Gastroesophageal sphincter (tissue), 4 donors: Measurements from ENCODE around the gene RENBP. TPM values are rescaled to one million over a fixed set of nuclear protein-coding genes. Genes with fewer than 3 reads are reported as not detected.

Source experiments
- ATAC-seq: fragments of 150-250 bp; one replicate; pipeline ENCODE4 v1.9.1; 2016; ENCODE audit warnings: mild to moderate bottlenecking, moderate library complexity
- H3K27ac ChIP-seq, 4 donors: fragments of 200-600 bp; sonication (generic) in 3 of 4; 1 replicate in 3 of 4; 2 replicates in 1 of 4; pipeline ENCODE4 v1.5.1; 2016 to 2019
- H3K27me3 ChIP-seq: fragments of 200-600 bp; sonication (generic); one replicate; pipeline ENCODE4 v1.5.1; 2019
- H3K36me3 ChIP-seq, 2 donors: fragments of 200-600 bp; sonication (generic); one replicate each; pipeline ENCODE4 v1.5.1; 2019; ENCODE audit warnings: control low read depth in 1 of 2
- H3K4me1 ChIP-seq, 3 donors: fragments of 200-600 bp; sonication (generic); 1 replicate in 2 of 3; 2 replicates in 1 of 3; pipeline ENCODE4 v1.5.1; 2016 to 2019; ENCODE audit warnings: control low read depth in 2 of 3
- H3K4me3 ChIP-seq, 2 donors: fragments of 200-600 bp; sonication (generic); one replicate each; pipeline ENCODE4 v1.5.1; 2019; ENCODE audit warnings: mild to moderate bottlenecking in 1 of 2, moderate library complexity in 1 of 2
- H3K9me3 ChIP-seq, 3 donors: fragments of 200-600 bp; sonication (generic); one replicate each; pipeline ENCODE4 v1.5.1; 2017 to 2019; ENCODE audit warnings: control low read depth in 2 of 3
- CTCF ChIP-seq, 4 experiments: fragments of 200-600 bp in 2 of 4; fragments of 450-650 bp in 2 of 4; sonication (generic) in 1 of 4; IDR thresholded peaks; one replicate each; pipeline ENCODE4 v1.5.1; 2017 to 2019; ENCODE audit warnings: antibody characterized with exemption in 4 of 4, mild to moderate bottlenecking in 2 of 4, moderate library complexity in 2 of 4
- EP300 ChIP-seq: sonication (generic); formaldehyde crosslinking; IDR thresholded peaks from one replicate; pipeline ENCODE4 v1.6.1; 2017; ENCODE audit warnings: antibody characterized with exemption, mild to moderate bottlenecking
- POLR2A ChIP-seq, 2 donors: fragments of 450-650 bp; IDR thresholded peaks; one replicate each; pipeline ENCODE4 v1.6.1; 2017; ENCODE audit warnings: antibody characterized with exemption in 2 of 2, mild to moderate bottlenecking in 2 of 2, moderate library complexity in 1 of 2
- POLR2AphosphoS5 ChIP-seq: sonication (generic); formaldehyde crosslinking; IDR thresholded peaks from one replicate; pipeline ENCODE4 v1.6.1; 2017; ENCODE audit warnings: antibody characterized with exemption
- WGBS, 2 donors: methylation state at CpG; one replicate each; pipeline ENCODE4 v1.1.5; 2018; ENCODE audit warnings: low coverage in 1 of 2; 5-methylcytosine and 5-hydroxymethylcytosine counted together
- total RNA-seq, 4 donors: library from RNA; depleted of rRNA; stranded (reverse); fragments of >200 nt; gene quantifications; one replicate each; pipeline ENCODE4 v1.1.0, GENCODE V29; 2016

RENBP gene
- total RNA-seq, 4 donors from 2014 or later: 8.1 to 15.0 (median 12.5) TPM

- no peaks in the 10 kb centered on the region for H3K9me3 ChIP-seq
- H3K27ac ChIP-seq: peak overlapping the region in 2 of 4 donors; percentile 44 to 52
- ATAC-seq: peak; percentile 80
- 32 to 58% methylated on average over 10 to 15 of the region's 26 CpGs for WGBS, 2 donors
- H3K36me3 ChIP-seq: no peaks in the 10 kb centered on the region
- no peak overlapping the region for H3K4me3 ChIP-seq
- H3K27me3 ChIP-seq: no peaks in the 10 kb centered on the region
- no peak for TF ChIP-seq EP300
- TF ChIP-seq POLR2AphosphoS5: no peak
- TF ChIP-seq CTCF (IDR thresholded peaks at IDR 0.05): no peak
- no peak for TF ChIP-seq POLR2A (IDR thresholded peaks at IDR 0.05)
- peaks cover 0 to 43% (median 3%) of the 10 kb centered on the region in 3 donors for H3K4me1 ChIP-seq
These were observed 43.4 kb downstream of the RENBP start for GRCh38 chrX:153900831-153901752.

GRCh38 chrX:153897899-153898298, 46.5 kb downstream of the RENBP start:
- H3K4me3 ChIP-seq: no peak overlapping the region
- peaks cover 0 to 26% (median 0%) of the 10 kb centered on the region in 3 donors for H3K4me1 ChIP-seq
- H3K36me3 ChIP-seq: no peaks in the 10 kb centered on the region
- no peak for TF ChIP-seq POLR2A (IDR thresholded peaks at IDR 0.05)
- TF ChIP-seq CTCF (IDR thresholded peaks at IDR 0.05): no peak
- TF ChIP-seq POLR2AphosphoS5: no peak
- TF ChIP-seq EP300: no peak
- H3K27ac ChIP-seq: no peak overlapping the region
- no peaks in the 10 kb centered on the region for H3K9me3 ChIP-seq
- no peaks in the 10 kb centered on the region for H3K27me3 ChIP-seq
- ATAC-seq: no peak

GRCh38 chrX:153889123-153889522, 55.3 kb downstream of the RENBP start:
- H3K9me3 ChIP-seq: no peaks in the 10 kb centered on the region
- no peak for ATAC-seq
- H3K4me1 ChIP-seq: peaks cover 0 to 16% (median 4%) of the 10 kb centered on the region in 3 donors
- H3K27me3 ChIP-seq: peaks cover 30% of the 10 kb centered on the region
- no peaks in the 10 kb centered on the region for H3K36me3 ChIP-seq
- TF ChIP-seq POLR2AphosphoS5: no peak
- TF ChIP-seq EP300: no peak
- TF ChIP-seq CTCF (IDR thresholded peaks at IDR 0.05): no peak
- no peak for TF ChIP-seq POLR2A (IDR thresholded peaks at IDR 0.05)
- WGBS, 2 donors: 82 to 86% methylated on average over 2 to 6 of the region's 6 CpGs
- H3K27ac ChIP-seq: no peak overlapping the region
- H3K4me3 ChIP-seq: no peak overlapping the region

GRCh38 chrX:153888344-153888743, 56.1 kb downstream of the RENBP start:
- Histone ChIP-seq H3K4me3 (no peak overlapping the region), H3K9me3 (no peaks in the 10 kb centered on the region), H3K27me3 (peaks cover 38% of the 10 kb centered on the region), H3K4me1 (peaks cover 0 to 16% (median 4%) of the 10 kb centered on the region in 3 donors), H3K36me3 (no peaks in the 10 kb centered on the region), H3K27ac (no peak overlapping the region)
- 0 to 67% methylated on average over 1 to 5 of the region's 6 CpGs for WGBS, 2 donors
- TF ChIP-seq CTCF (IDR thresholded peaks at IDR 0.05) (no peak), POLR2A (IDR thresholded peaks at IDR 0.05) (no peak), POLR2AphosphoS5 (no peak), EP300 (no peak)
- ATAC-seq: no peak

GRCh38 chrX:153887385-153887784, 57.1 kb downstream of the RENBP start:
- WGBS, 2 donors: 70 to 80% methylated on average over 1 to 2 of the region's 8 CpGs
- TF ChIP-seq EP300 (no peak), CTCF (IDR thresholded peaks at IDR 0.05) (no peak), POLR2A (IDR thresholded peaks at IDR 0.05) (no peak), POLR2AphosphoS5 (no peak)
- H3K36me3 ChIP-seq: no peaks in the 10 kb centered on the region
- no peak for ATAC-seq
- no peak overlapping the region for H3K4me3 ChIP-seq
- H3K27ac ChIP-seq: peak overlapping the region in 1 of 4 donors; percentile 73
- peaks cover 0 to 16% (median 4%) of the 10 kb centered on the region in 3 donors for H3K4me1 ChIP-seq
- no peaks in the 10 kb centered on the region for H3K9me3 ChIP-seq
- H3K27me3 ChIP-seq: peaks cover 47% of the 10 kb centered on the region
